Stomach (tissue), 9 donors: ENCODE measurements around the gene RHBDL3. TPM values are rescaled to one million over a fixed set of nuclear protein-coding genes. Genes with fewer than 3 reads are reported as not detected.
"Not testable (repeated sequence)": the region's sequence is repeated elsewhere in the genome, so short reads cannot be mapped to it uniquely, and the experiment has no call there.

ENCODE experiments used
- DNase-seq, 2 donors: peaks; one replicate each; pipeline versions ENCODE4 v3.0.0 to v3.0.0-alpha.2; 2013 to 2019
- H3K27ac ChIP-seq, 5 donors: fragments of 200-600 bp in 4 of 5; sonication (generic) in 4 of 5; one replicate each; pipeline ENCODE4 v1.5.1; 2013 to 2019; ENCODE audit warnings: mild to moderate bottlenecking in 1 of 5, moderate library complexity in 1 of 5
- H3K27me3 ChIP-seq, 3 donors: fragments of 200-600 bp; sonication (generic); one replicate each; pipeline ENCODE4 v1.5.1; 2017 to 2019; ENCODE audit warnings: mixed run types in 1 of 3
- H3K36me3 ChIP-seq, 4 donors: fragments of 200-600 bp; sonication (generic); 1 replicate in 3 of 4; 2 replicates in 1 of 4; pipeline ENCODE4 v1.5.1; 2016 to 2019
- H3K4me1 ChIP-seq, 4 donors: fragments of 200-600 bp; sonication (generic); one replicate each; pipeline ENCODE4 v1.5.1; 2016 to 2019
- H3K4me3 ChIP-seq, 4 donors: fragments of 200-600 bp; sonication (generic) in 3 of 4; one replicate each; pipeline ENCODE4 v1.5.1; 2016 to 2019; ENCODE audit warnings: mild to moderate bottlenecking in 1 of 4
- H3K9me3 ChIP-seq, 4 donors: fragments of 200-600 bp; sonication (generic); one replicate each; pipeline ENCODE4 v1.5.1; 2016 to 2019
- EP300 ChIP-seq: sonication (generic); formaldehyde crosslinking; IDR thresholded peaks from one replicate; pipeline ENCODE4 v1.6.1; 2017; ENCODE audit warnings: antibody characterized with exemption
- POLR2A ChIP-seq, 4 donors: fragments of 450-650 bp; IDR thresholded peaks; one replicate each; pipeline ENCODE4 v1.6.1; 2016; ENCODE audit warnings: antibody characterized with exemption in 4 of 4, control low read depth in 2 of 4, mild to moderate bottlenecking in 1 of 4, moderate library complexity in 1 of 4
- POLR2AphosphoS5 ChIP-seq, 3 donors: sonication (generic); formaldehyde crosslinking; IDR thresholded peaks; one replicate each; pipeline ENCODE4 v1.6.1; 2016; ENCODE audit warnings: antibody characterized with exemption in 3 of 3
- WGBS, 5 donors: extraction: QIAGEN DNeasy Blood & Tissue Kit in 3 of 5; methylation state at CpG; one replicate each; pipeline versions ENCODE4 v1.1.5 to v1.1.7; 2013 to 2018; 5-methylcytosine and 5-hydroxymethylcytosine counted together
- intact Hi-C: fragments of 100-400 bp; cut with DNase I; formaldehyde crosslinking; loops from one replicate; pipeline ENCODE4 v1.15.1; 2023; ENCODE audit warnings: low total_unique reads
- polyA plus RNA-seq, 3 donors: library from polyadenylated mRNA; stranded (reverse); fragments of 200-250 nt; gene quantifications; one replicate each; pipeline ENCODE4 v1.2.3, GENCODE V29; 2013
- total RNA-seq, 5 donors: library from RNA; depleted of rRNA; stranded (reverse); fragments of >200 nt; gene quantifications; one replicate each; pipeline versions ENCODE4 v1.1.0 to v1.2.3, GENCODE V29; 2014 to 2016
- TF ChIP-seq, protein P1 (sequence below), 7 experiments: fragments of 450-650 bp in 4 of 7; fragments of 200-600 bp in 3 of 7; sonication (generic) in 3 of 7; IDR thresholded peaks; one replicate each; pipeline ENCODE4 v1.5.1; 2016 to 2019; ENCODE audit warnings: antibody characterized with exemption in 7 of 7, control low read depth in 2 of 7, mild to moderate bottlenecking in 1 of 7
- donor health status: healthy with polysubstance abuse.
- donor health status: Bipolar disorder and iron deficiency.
- donor health status: healthy.

Gene RHBDL3
- total and polyA plus RNA-seq, 8 donors: 0.31 to 15.2 (median 1.8) TPM; not detected in 2

DNA sequence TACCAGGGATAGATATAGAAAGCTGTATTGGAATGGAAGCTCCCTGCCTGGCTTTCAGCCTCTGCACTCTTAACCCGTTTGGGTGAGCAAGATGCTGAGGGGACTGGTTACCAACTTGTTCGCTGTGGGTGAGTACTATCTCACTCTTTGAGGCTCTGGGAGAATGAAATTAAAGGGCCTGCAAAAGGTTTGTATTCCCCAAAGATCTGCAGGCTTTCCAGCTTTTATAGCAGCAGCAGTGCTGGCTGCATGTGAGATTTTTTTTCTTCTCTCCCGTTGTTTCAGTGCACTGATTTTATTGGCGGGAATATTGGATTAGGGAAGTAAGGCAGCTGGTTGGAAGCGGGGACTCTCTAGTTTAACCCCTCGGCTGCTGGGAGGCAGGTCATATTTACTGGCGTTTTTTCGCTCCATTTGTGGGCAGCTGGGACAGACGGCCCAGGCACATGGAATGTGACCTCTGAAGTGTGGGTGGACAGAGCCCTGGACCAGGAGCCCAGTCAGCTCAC, 45.5 kb downstream of the RHBDL3 start:
- 13 to 36% (median 25%) methylated on average over 9 of the region's 9 CpGs for WGBS, 5 donors
- peak overlapping the region in 3 of 4 donors; percentile 8 to 15 (median 9) for H3K4me3 ChIP-seq
- no peaks in the 10 kb centered on the region for H3K27me3 ChIP-seq
- H3K9me3 ChIP-seq: no peaks in the 10 kb centered on the region
- no peaks in the 10 kb centered on the region for H3K36me3 ChIP-seq
- H3K4me1 ChIP-seq: peaks cover 0 to 9% (median 3%) of the 10 kb centered on the region in 4 donors
- no peak overlapping the region for H3K27ac ChIP-seq
- TF ChIP-seq, protein P1, sequence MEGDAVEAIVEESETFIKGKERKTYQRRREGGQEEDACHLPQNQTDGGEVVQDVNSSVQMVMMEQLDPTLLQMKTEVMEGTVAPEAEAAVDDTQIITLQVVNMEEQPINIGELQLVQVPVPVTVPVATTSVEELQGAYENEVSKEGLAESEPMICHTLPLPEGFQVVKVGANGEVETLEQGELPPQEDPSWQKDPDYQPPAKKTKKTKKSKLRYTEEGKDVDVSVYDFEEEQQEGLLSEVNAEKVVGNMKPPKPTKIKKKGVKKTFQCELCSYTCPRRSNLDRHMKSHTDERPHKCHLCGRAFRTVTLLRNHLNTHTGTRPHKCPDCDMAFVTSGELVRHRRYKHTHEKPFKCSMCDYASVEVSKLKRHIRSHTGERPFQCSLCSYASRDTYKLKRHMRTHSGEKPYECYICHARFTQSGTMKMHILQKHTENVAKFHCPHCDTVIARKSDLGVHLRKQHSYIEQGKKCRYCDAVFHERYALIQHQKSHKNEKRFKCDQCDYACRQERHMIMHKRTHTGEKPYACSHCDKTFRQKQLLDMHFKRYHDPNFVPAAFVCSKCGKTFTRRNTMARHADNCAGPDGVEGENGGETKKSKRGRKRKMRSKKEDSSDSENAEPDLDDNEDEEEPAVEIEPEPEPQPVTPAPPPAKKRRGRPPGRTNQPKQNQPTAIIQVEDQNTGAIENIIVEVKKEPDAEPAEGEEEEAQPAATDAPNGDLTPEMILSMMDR (IDR thresholded peaks at IDR 0.05): no peak
- no peak for TF ChIP-seq EP300
- no peak for TF ChIP-seq POLR2A (IDR thresholded peaks at IDR 0.05)
- TF ChIP-seq POLR2AphosphoS5 (IDR thresholded peaks at IDR 0.05): no peak
- intact Hi-C loops: no loop called here
- DNase-seq: peak in 1 of 2 donors; percentile 64

DNA sequence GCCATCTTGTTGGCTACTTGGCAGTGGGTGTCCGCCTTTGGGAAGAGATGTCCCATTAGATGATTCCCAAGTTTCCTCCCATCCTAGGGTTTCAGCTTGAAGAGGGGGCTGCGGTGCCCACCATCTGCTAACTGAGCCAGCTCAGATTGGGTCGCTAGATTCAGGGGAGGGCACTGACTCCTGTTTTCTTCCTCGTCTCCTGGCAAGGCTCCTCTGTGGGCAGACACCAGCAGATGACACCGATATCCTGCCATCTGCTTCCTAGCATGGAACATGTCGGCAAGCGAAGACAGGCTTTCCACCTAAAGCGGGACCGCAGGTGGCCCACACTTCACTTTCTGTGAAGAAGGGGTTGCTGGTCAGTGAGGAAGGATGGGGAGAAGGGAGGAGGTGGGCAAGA, 49.0 kb downstream of the RHBDL3 start:
- Histone ChIP-seq H3K9me3 (no peaks in the 10 kb centered on the region), H3K4me1 (peaks cover 0 to 9% (median 3%) of the 10 kb centered on the region in 4 donors), H3K4me3 (no peak overlapping the region), H3K36me3 (no peaks in the 10 kb centered on the region), H3K27ac (no peak overlapping the region), H3K27me3 (no peaks in the 10 kb centered on the region)
- TF ChIP-seq, protein P1 (IDR thresholded peaks at IDR 0.05): no peak
- TF ChIP-seq POLR2AphosphoS5 (IDR thresholded peaks at IDR 0.05) (no peak), EP300 (no peak), POLR2A (IDR thresholded peaks at IDR 0.05) (no peak)
- no peak for DNase-seq
- WGBS, 5 donors: 85 to 94% (median 89%) methylated on average over 8 to 9 of the region's 9 CpGs
- intact Hi-C loops: loop anchor here (5.0 kb wide), 1 partner anchor 62 kb away; no protein-coding TSS in a partner anchor

DNA sequence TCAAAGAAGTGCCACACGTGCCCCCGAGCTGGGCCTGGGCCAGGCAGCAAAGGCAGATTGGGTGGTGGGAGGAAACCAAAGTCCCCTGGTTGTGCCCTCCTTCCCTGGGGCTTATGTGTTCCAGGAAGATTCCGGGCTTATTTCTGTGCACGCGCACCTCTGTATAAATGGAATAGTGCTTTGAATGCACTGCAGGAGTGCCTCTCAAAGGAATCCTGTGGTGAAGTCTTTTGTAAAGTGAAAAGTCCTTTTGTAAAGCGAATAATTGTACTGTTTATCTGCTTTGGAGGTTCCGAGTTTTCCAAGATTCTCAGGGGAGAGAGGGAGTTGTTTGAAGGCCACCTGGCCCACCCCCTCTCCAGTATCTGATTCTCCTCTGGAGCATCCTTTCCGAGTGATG, 49.5 kb downstream of the RHBDL3 start:
- no peaks in the 10 kb centered on the region for H3K9me3 ChIP-seq
- 82 to 88% (median 86%) methylated on average over 8 of the region's 8 CpGs for WGBS, 5 donors
- TF ChIP-seq POLR2A (IDR thresholded peaks at IDR 0.05): no peak
- intact Hi-C loops: loop anchor here (5.0 kb wide), 1 partner anchor 63 kb away; no protein-coding TSS in a partner anchor
- no peak overlapping the region for H3K27ac ChIP-seq
- DNase-seq: no peak
- peaks cover 0 to 9% (median 3%) of the 10 kb centered on the region in 4 donors for H3K4me1 ChIP-seq
- H3K4me3 ChIP-seq: no peak overlapping the region
- no peaks in the 10 kb centered on the region for H3K27me3 ChIP-seq
- no peaks in the 10 kb centered on the region for H3K36me3 ChIP-seq

DNA sequence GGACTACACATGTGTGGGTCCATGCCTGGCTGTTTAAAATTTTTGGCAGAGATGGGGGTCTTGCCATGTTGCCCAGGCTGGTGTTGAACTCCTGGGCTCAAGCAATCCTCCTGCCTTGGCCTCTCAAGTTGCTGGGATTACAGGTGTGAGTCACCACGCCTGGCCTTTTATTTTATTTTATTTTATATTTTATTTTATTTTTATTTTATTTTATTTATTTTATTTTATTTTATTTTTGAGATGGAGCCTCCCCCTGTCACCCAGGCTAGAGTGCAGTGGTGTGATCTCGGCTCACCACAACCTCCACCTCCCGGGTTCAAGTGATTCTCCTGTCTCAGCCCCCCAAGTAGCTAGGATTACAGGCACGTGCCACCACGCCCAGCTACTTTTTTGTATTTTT, 51.0 kb downstream of the RHBDL3 start:
- H3K27ac ChIP-seq, DNase-seq, H3K9me3 ChIP-seq, H3K27me3 ChIP-seq, H3K36me3 ChIP-seq, H3K4me1 ChIP-seq, H3K4me3 ChIP-seq: not testable (repeated sequence)
- 91 to 98% (median 94%) methylated on average over 5 of the region's 5 CpGs for WGBS, 5 donors
- intact Hi-C loops: loop anchor here (5.0 kb wide), 1 partner anchor 64 kb away; no protein-coding TSS in a partner anchor

DNA sequence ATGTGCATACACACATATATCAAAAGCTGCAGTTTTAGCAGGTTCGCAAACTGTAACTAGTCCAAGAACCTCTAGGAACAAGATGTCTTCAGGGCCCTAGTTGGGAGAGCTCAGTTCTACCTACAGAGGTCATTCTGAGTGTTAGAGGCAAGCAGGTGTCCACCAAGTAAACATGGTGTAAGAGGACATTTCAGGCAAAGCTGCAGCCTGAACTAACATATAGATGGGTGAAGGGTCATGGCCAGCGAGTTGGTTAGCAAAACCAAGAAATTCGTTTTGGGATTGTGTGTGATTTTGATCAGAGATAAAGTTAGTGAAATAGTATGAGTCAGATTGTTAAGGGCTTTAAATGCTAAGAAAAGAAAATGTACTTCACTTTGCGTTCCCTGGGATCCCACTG, 51.7 kb downstream of the RHBDL3 start:
- intact Hi-C loops: loop anchor here (5.0 kb wide), 1 partner anchor 65 kb away; no protein-coding TSS in a partner anchor

More for the DNA sequence above, 51.7 kb downstream of the RHBDL3 start:
- Histone ChIP-seq H3K36me3 (no peaks in the 10 kb centered on the region), H3K27me3 (no peaks in the 10 kb centered on the region), H3K4me1 (no peaks in the 10 kb centered on the region), H3K4me3 (no peak overlapping the region), H3K9me3 (no peaks in the 10 kb centered on the region), H3K27ac (no peak overlapping the region)
- no peak for DNase-seq
- 65 to 74% (median 70%) methylated on average over 4 of the region's 4 CpGs for WGBS, 5 donors
- TF ChIP-seq EP300: no peak
- TF ChIP-seq, protein P1 (IDR thresholded peaks at IDR 0.05): no peak
- TF ChIP-seq POLR2A (IDR thresholded peaks at IDR 0.05): no peak
- TF ChIP-seq POLR2AphosphoS5 (IDR thresholded peaks at IDR 0.05): no peak
